K562 (cell line): ENCODE measurements around the gene SPATA17. TPM values are rescaled to one million over a fixed set of nuclear protein-coding genes. Genes with fewer than 3 reads are reported as not detected.

ENCODE experiments used
- ATAC-seq: fragments of 200-7000 bp; cut with Tn5 transposase; 3 replicates; pipeline ENCODE4 v1.9.1; 2020; ENCODE audit warnings: moderate library complexity
- BruUV-seq: library from RNA; stranded (reverse); fragments of 400-500 nt; replicated peaks from 2 replicates; lab custom pipeline; 2021; lab: Mats Ljungman, UMichigan
- CTCF ChIA-PET: fragments of 300-600 bp; formaldehyde crosslinking; extraction: SDS; loops from one replicate; lab custom pipeline; 2021; ENCODE audit warnings: low intra/inter-chr PET ratio; lab: Yijun Ruan, JAX
- POLR2A ChIA-PET: fragments of 300-600, 350-650 bp; sonication (Branson Sonifier 250); formaldehyde crosslinking; extraction: SDS; loops from one replicate; lab custom pipeline; 2021; ENCODE audit warnings: antibody characterized with exemption, inconsistent platforms; lab: Yijun Ruan, JAX
- DNase-seq, 4 experiments: peaks; one replicate each; pipeline versions ENCODE4 v3.0.0 to v3.0.0-alpha.2; 2011 to 2018; ENCODE audit warnings: low spot score in 3 of 4, mixed read lengths in 3 of 4; ENCODE audit errors: extremely low read depth in 1 of 4
- FAIRE-seq: peaks from 2 replicates; lab custom pipeline; 2011; peaks lifted over from hg19 to GRCh38; lab: Jason Lieb, UNC
- H2AFZ ChIP-seq: 2 replicates; pipeline ENCODE4 v1.6.0; 2011; ENCODE audit warnings: low read depth, low read length, control low read depth, inconsistent platforms
- H3K27ac ChIP-seq: fragments of 200-600 bp; 3 replicates; pipeline ENCODE4 v1.8.0; 2011; ENCODE audit warnings: low read depth, mild to moderate bottlenecking, control low read depth, inconsistent platforms, low read length, moderate library complexity, mixed read lengths; ENCODE audit errors: extremely low read depth
- H3K27me3 ChIP-seq, 2 experiments: fragments of 300-600 bp in 1 of 2; 2 replicates in 1 of 2; 3 replicates in 1 of 2; pipeline versions ENCODE4 v1.6.0 to v1.8.0; 2011; ENCODE audit warnings: inconsistent platforms in 2 of 2, low read length in 2 of 2, mild to moderate bottlenecking in 1 of 2, mixed read lengths in 1 of 2, moderate library complexity in 1 of 2; ENCODE audit not compliant: control insufficient read depth in 2 of 2, insufficient read depth in 2 of 2
- H3K36me3 ChIP-seq: fragments of 300-600 bp; 3 replicates; pipeline ENCODE4 v1.8.0; 2011; ENCODE audit warnings: mild to moderate bottlenecking, low read length, inconsistent platforms; ENCODE audit not compliant: control insufficient read depth, insufficient read depth
- H3K4me1 ChIP-seq, 2 experiments: fragments of 200-600 bp in 1 of 2; replicated peaks in 1 of 2; 2 replicates in 1 of 2; 3 replicates in 1 of 2; pipeline versions ENCODE4 v1.5.1 to v1.8.0; 2011; ENCODE audit warnings: inconsistent platforms in 2 of 2, low read length in 2 of 2, mild to moderate bottlenecking in 1 of 2, mixed read lengths in 1 of 2, moderate library complexity in 1 of 2; ENCODE audit not compliant: control insufficient read depth in 2 of 2, insufficient read depth in 2 of 2
- H3K4me2 ChIP-seq: 2 replicates; pipeline ENCODE4 v1.6.1; 2011; ENCODE audit warnings: low read length, control low read depth, inconsistent platforms, mixed read lengths; ENCODE audit not compliant: insufficient read depth
- H3K4me3 ChIP-seq: fragments of 200-600 bp; sonication (generic), shearing (Covaris generic); 2 replicates; pipeline ENCODE4 v1.5.1; 2016; ENCODE audit warnings: control low read depth, inconsistent platforms
- H3K79me2 ChIP-seq: fragments of 200-600 bp; 3 replicates; pipeline ENCODE4 v1.8.0; 2011; ENCODE audit warnings: low read length, inconsistent platforms; ENCODE audit not compliant: control insufficient read depth, insufficient read depth
- H3K9ac ChIP-seq, 2 experiments: 2 replicates each; pipeline versions ENCODE4 v1.6.0 to v1.6.1; 2011; ENCODE audit warnings: low read depth in 2 of 2, low read length in 2 of 2, control low read depth in 1 of 2, inconsistent platforms in 1 of 2, mild to moderate bottlenecking in 1 of 2, mixed read lengths in 1 of 2; ENCODE audit not compliant: insufficient read depth in 1 of 2
- H3K9me1 ChIP-seq: one replicate; pipeline ENCODE4 v1.6.0; 2011; ENCODE audit warnings: inconsistent platforms, mild to moderate bottlenecking, low read length, moderate library complexity; ENCODE audit not compliant: control insufficient read depth, insufficient read depth
- H3K9me3 ChIP-seq: replicated peaks from 2 replicates; pipeline ENCODE4 v1.5.1; 2011; ENCODE audit warnings: low read depth, low read length, inconsistent platforms; ENCODE audit not compliant: control insufficient read depth, insufficient read depth
- H4K20me1 ChIP-seq: replicated peaks from 2 replicates; pipeline ENCODE4 v1.6.1; 2011; ENCODE audit warnings: low read length, inconsistent platforms, mixed read lengths; ENCODE audit not compliant: control insufficient read depth, insufficient read depth
- ARID3A ChIP-seq: IDR thresholded peaks from 2 replicates; pipeline ENCODE4 v1.6.1; 2012; ENCODE audit warnings: low read depth, low read length, improper control_type of control experiment, borderline replicate concordance
- ASH1L ChIP-seq: fragments of 450-650 bp; IDR thresholded peaks from 2 replicates; pipeline ENCODE4 v1.6.1; 2018; ENCODE audit warnings: borderline replicate concordance, mild to moderate bottlenecking, low read depth; ENCODE audit not compliant: partially characterized antibody
- CEBPG ChIP-seq, 3 experiments: fragments of 200-800 bp in 1 of 3; sonication (Bioruptor generic) in 1 of 3; sonication (generic) in 1 of 3; formaldehyde crosslinking in 1 of 3; IDR thresholded peaks in 2 of 3; conservative IDR thresholded peaks in 1 of 3; 2 replicates each; pipeline versions ENCODE4 v1.6.1 to v1.8.0; 2016 to 2022; ENCODE audit warnings: missing compliant biosample characterization in 2 of 3, missing genetic modification characterization in 2 of 3, mild to moderate bottlenecking in 1 of 3, missing genetic modification reagents in 1 of 3
- EP300 ChIP-seq: IDR thresholded peaks from 2 replicates; pipeline ENCODE4 v1.6.1; 2012; ENCODE audit warnings: low read length, improper control_type of control experiment
- FOXA3 ChIP-seq, 2 experiments: fragments of 450-650 bp in 1 of 2; sonication (generic) in 1 of 2; formaldehyde crosslinking; IDR thresholded peaks in 1 of 2; conservative IDR thresholded peaks in 1 of 2; 2 replicates each; pipeline versions ENCODE4 v1.4.0 to v1.8.0; 2020 to 2022; ENCODE audit warnings: mild to moderate bottlenecking in 2 of 2, missing genetic modification reagents in 1 of 2
- FOXJ2 ChIP-seq: fragments of 200-800 bp; sonication (Bioruptor generic); IDR thresholded peaks from 2 replicates; pipeline ENCODE4 v1.6.1; 2016; ENCODE audit warnings: missing genetic modification characterization, missing compliant biosample characterization
- FOXK2 ChIP-seq, 2 experiments: fragments of 450-650 bp; IDR thresholded peaks in 1 of 2; conservative IDR thresholded peaks in 1 of 2; 2 replicates each; pipeline ENCODE4 v1.6.1; 2016; ENCODE audit warnings: low read depth in 2 of 2, mild to moderate bottlenecking in 1 of 2
- GTF2F1 ChIP-seq: IDR thresholded peaks from 2 replicates; pipeline ENCODE4 v1.6.1; 2011; ENCODE audit warnings: low read depth, low read length, improper control_type of control experiment
- HMG20A ChIP-seq: fragments of 450-650 bp; formaldehyde crosslinking; conservative IDR thresholded peaks from 2 replicates; pipeline ENCODE4 v1.4.0; 2020; ENCODE audit warnings: mild to moderate bottlenecking, mixed read lengths
- MLLT1 ChIP-seq, 2 experiments: fragments of 450-650 bp; IDR thresholded peaks; 2 replicates each; pipeline ENCODE4 v1.6.1; 2016
- MTA1 ChIP-seq: fragments of 450-650 bp; IDR thresholded peaks from 2 replicates; pipeline ENCODE4 v1.6.1; 2017; ENCODE audit warnings: borderline replicate concordance
- MTA2 ChIP-seq: fragments of 450-650 bp; IDR thresholded peaks from 2 replicates; pipeline ENCODE4 v1.6.1; 2016; ENCODE audit warnings: low read depth
- RBM25 ChIP-seq: fragments of 200-400 bp; formaldehyde crosslinking; IDR thresholded peaks from 2 replicates; pipeline ENCODE4 v1.6.1; 2018; ENCODE audit warnings: low read length, low read depth, moderate library complexity; ENCODE audit not compliant: severe bottlenecking
- SMAD2 ChIP-seq: fragments of 150-350 bp; IDR thresholded peaks from 2 replicates; pipeline ENCODE4 v1.6.1; 2014; ENCODE audit warnings: low read depth, mild to moderate bottlenecking, low read length
- TAF1 ChIP-seq: IDR thresholded peaks from 2 replicates; pipeline ENCODE4 v1.6.1; 2011; ENCODE audit warnings: mild to moderate bottlenecking, low read length, moderate library complexity; ENCODE audit not compliant: insufficient read depth, control insufficient read depth, severe bottlenecking; ENCODE audit errors: extremely low read depth
- XRCC4 ChIP-seq: IDR thresholded peaks from one replicate; pipeline ENCODE4 v1.6.1; 2011; ENCODE audit not compliant: insufficient read depth, insufficient read length; ENCODE audit errors: extremely low read depth
- ZNF316 ChIP-seq: fragments of 450-650 bp; IDR thresholded peaks from 2 replicates; pipeline ENCODE4 v1.6.1; 2016
- ZNF644 ChIP-seq: fragments of 200-800 bp; sonication (Bioruptor generic); IDR thresholded peaks from 2 replicates; pipeline ENCODE4 v1.6.1; 2016; ENCODE audit warnings: low read depth, missing genetic modification characterization, missing compliant biosample characterization
- WGBS: fragments of 100-300 bp; shearing (Covaris generic); methylation state at CpG from one replicate; pipeline ENCODE4 v1.1.6; 2016; ENCODE audit warnings: low coverage, mixed read lengths; ENCODE audit not compliant: insufficient coverage; ENCODE audit errors: missing lambda C conversion rate; 5-methylcytosine and 5-hydroxymethylcytosine counted together
- in situ Hi-C: fragments of 300-500 bp; cut with MboI; formaldehyde crosslinking; loops from 4 replicates; pipeline ENCODE4 v1.15.0; 2018; ENCODE audit warnings: inconsistent platforms, mixed read lengths
- intact Hi-C: fragments of 100-400 bp; cut with micrococcal nuclease; formaldehyde crosslinking; loops from 2 replicates; pipeline ENCODE4 v1.14.2; 2022
- polyA plus RNA-seq, 8 experiments: library from polyadenylated mRNA; depleted of rRNA in 4 of 8; stranded (reverse) in 5 of 8; unstranded in 3 of 8; fragments of >200 nt; fragmentation: Nextera tagmentation in 2 of 8; fragmentation: Illumina TruSeq in 1 of 8; extraction: Ambion mirVana in 2 of 8; extraction: Trizol in 1 of 8; gene quantifications; 2 replicates each; pipeline versions ENCODE4 v1.2.1 to v1.2.3, GENCODE V29; 2011 to 2014; ENCODE audit warnings: inconsistent platforms in 1 of 8, missing spikeins in 1 of 8
- total RNA-seq, 7 experiments: library from RNA; depleted of rRNA in 6 of 7; stranded (reverse); fragments of >200 nt in 6 of 7; fragmentation: Illumina TruSeq in 2 of 7; extraction: Trizol in 2 of 7; gene quantifications; 2 replicates each; pipeline versions ENCODE4 v1.2.1 to v1.2.3, GENCODE V29; 2011 to 2021; ENCODE audit warnings: low replicate concordance in 1 of 7
- TF ChIP-seq, protein P1 (sequence below), 2 experiments: fragments of 450-650 bp; conservative IDR thresholded peaks; 2 replicates each; pipeline ENCODE4 v1.6.1; 2017; ENCODE audit warnings: mild to moderate bottlenecking in 2 of 2, moderate library complexity in 2 of 2

Gene SPATA17
- total and polyA plus RNA-seq, 9 of the 15 experiments (the other 6 are each of a cell fraction or from before 2014, with no cell fraction given), result 0.04 to 0.11 TPM; not detected in 7

DNA sequence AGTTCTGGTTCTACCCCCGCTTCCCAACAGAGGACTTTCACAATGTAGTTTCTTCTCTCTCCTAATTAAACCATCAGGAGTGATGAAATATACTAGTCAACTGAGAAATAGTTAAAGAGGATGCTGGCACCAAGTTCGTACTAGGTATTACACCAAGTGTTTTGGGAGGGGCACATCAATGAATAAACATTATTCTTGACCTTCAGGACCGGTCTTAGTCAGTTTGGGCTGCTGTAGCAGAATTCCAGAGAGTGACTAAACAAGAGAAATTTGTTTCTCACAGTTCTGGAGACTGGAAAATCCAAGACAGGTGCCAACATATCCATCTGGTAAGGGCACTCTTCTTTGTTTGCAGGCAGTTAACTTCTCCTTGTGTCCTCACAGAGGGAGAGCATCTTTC, 103.8 kb downstream of the SPATA17 start:
- ChIA-PET POLR2A (no interaction called here), CTCF (no interaction called here)
- BruUV-seq, result no TSS peak
- H3K79me2 ChIP-seq, result no peaks in the 10 kb centered on the region
- no peak overlapping the region for H2AFZ ChIP-seq
- H3K9me1 ChIP-seq, result no peaks in the 10 kb centered on the region
- no peaks in the 10 kb centered on the region for H3K36me3 ChIP-seq
- DNase-seq (no peak), ATAC-seq (no peak), FAIRE-seq (no peak)
- no peak overlapping the region for H3K4me3 ChIP-seq
- intact Hi-C loops, result no loop called here
- no peaks in the 10 kb centered on the region; the same call in 1 of the 2 replicates for H3K9me3 ChIP-seq
- no peak overlapping the region for H3K4me2 ChIP-seq
- no peaks in the 10 kb centered on the region for H3K27me3 ChIP-seq
- H4K20me1 ChIP-seq, result no peaks in the 10 kb centered on the region
- WGBS, result 0% methylated on average over 3 of the region's 3 CpGs
- no peak for TF ChIP-seq MTA2
- no peak for TF ChIP-seq GTF2F1
- TF ChIP-seq RBM25, result no peak
- TF ChIP-seq TAF1, result no peak
- TF ChIP-seq HMG20A (CRISPR knock-in tag), result no peak
- TF ChIP-seq XRCC4, result no peak
- no peak for TF ChIP-seq ARID3A
- TF ChIP-seq, protein P1, sequence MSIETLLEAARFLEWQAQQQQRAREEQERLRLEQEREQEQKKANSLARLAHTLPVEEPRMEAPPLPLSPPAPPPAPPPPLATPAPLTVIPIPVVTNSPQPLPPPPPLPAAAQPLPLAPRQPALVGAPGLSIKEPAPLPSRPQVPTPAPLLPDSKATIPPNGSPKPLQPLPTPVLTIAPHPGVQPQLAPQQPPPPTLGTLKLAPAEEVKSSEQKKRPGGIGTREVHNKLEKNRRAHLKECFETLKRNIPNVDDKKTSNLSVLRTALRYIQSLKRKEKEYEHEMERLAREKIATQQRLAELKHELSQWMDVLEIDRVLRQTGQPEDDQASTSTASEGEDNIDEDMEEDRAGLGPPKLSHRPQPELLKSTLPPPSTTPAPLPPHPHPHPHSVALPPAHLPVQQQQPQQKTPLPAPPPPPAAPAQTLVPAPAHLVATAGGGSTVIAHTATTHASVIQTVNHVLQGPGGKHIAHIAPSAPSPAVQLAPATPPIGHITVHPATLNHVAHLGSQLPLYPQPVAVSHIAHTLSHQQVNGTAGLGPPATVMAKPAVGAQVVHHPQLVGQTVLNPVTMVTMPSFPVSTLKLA (conservative IDR thresholded peaks at IDR 0.05), result no peak
- TF ChIP-seq FOXA3 (CRISPR knock-in tag; conservative IDR thresholded peaks at IDR 0.05 in 1 of 2, IDR thresholded peaks at IDR 0.05 in 1 of 2), result no peak
- no peak for TF ChIP-seq EP300
- TF ChIP-seq ZNF644 (tag), result no peak
- no peak for TF ChIP-seq ASH1L
- no peak for TF ChIP-seq MLLT1 (IDR thresholded peaks at IDR 0.05)
- no peak for TF ChIP-seq FOXJ2 (tag)
- TF ChIP-seq FOXK2 (conservative IDR thresholded peaks at IDR 0.05 in 1 of 2, IDR thresholded peaks at IDR 0.05 in 1 of 2; ENCODE audit: low read depth in 2 of 2), result no peak
- TF ChIP-seq MTA1, result no peak
- TF ChIP-seq CEBPG (CRISPR knock-in tag; IDR thresholded peaks at IDR 0.05), result no peak
- no peak for TF ChIP-seq CEBPG (tag; conservative IDR thresholded peaks at IDR 0.05 in 1 of 2, IDR thresholded peaks at IDR 0.05 in 1 of 2)
- no peak for TF ChIP-seq SMAD2
- no peak for TF ChIP-seq ZNF316
- in situ Hi-C loops, result no loop called here
- H3K9ac ChIP-seq, result no peak overlapping the region
- no peaks in the 10 kb centered on the region for H3K4me1 ChIP-seq
- H3K27ac ChIP-seq, result no peak overlapping the region
